ENCODE results near the gene LHFPL4. TPM values are rescaled to one million over a fixed set of nuclear protein-coding genes. Genes with fewer than 3 reads are reported as not detected.

Gene LHFPL4
- total and polyA plus RNA-seq, 2 of the 8 experiments (the other 6 are each of a cell fraction or from before 2014, with no cell fraction given) = 5.0 to 16.9 TPM

DNA sequence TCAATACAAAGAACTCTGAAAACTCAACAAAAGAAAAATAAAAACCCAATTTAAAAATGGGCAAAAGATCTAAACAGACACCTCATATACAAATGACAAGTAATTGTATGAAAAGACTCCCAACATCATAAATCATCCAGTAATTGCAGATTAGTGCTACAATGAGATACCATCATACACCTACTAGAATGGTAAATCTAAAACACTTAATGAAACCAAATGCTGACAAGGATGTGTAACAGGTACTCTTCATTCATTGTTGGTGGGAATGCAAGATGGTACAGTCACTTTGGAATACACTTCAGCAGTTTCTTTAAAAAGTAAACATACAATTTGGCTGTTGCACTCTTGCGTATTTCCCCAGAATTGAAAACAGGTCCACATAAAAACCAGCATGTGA, 68.4 kb downstream of the LHFPL4 start:
- CTCF ChIA-PET (ENCODE audit: partially characterized antibody) = interaction anchor here (1.0 to 1.4 kb wide), 2 partner anchors 16 to 242 kb away, joined by 3 to 4 read pairs; no protein-coding TSS in a partner anchor

More for the DNA sequence above, 68.4 kb downstream of the LHFPL4 start:
- Histone ChIP-seq H3K27me3 (replicated peaks in 1 of 4; ENCODE audit: control insufficient read depth in 3 of 4, extremely low read depth in 1 of 4, insufficient read depth in 3 of 4, low read length in 3 of 4) (no peaks in the 10 kb centered on the region), H3K79me1 (ENCODE audit: low read depth, low read length) (no peaks in the 10 kb centered on the region), H4K8ac (ENCODE audit: extremely low read depth, insufficient read depth, low read length) (no peak overlapping the region), H2BK120ac (replicated peaks; ENCODE audit: low read depth, low read length) (no peak overlapping the region), H3K4me1 (replicated peaks in 1 of 4; ENCODE audit: control insufficient read depth in 3 of 4, insufficient read depth in 4 of 4, low read length in 3 of 4) (no peaks in the 10 kb centered on the region), H3K23me2 (ENCODE audit: low read depth, low read length) (no peaks in the 10 kb centered on the region), H3K36me3 (ENCODE audit: control insufficient read depth in 2 of 4, insufficient read depth in 4 of 4, low read length in 3 of 4) (peaks cover 0 to 12% (median 9%) of the 10 kb centered on the region in 4 experiments; a peak in 6 of 8 replicates), H2AFZ (ENCODE audit: low read length) (no peak overlapping the region), H3K23ac (ENCODE audit: insufficient read length) (no peak overlapping the region), H4K5ac (ENCODE audit: insufficient read length, low read depth, low read length) (no peak overlapping the region), H3K4ac (replicated peaks; ENCODE audit: insufficient read length, low read depth, low read length) (no peak overlapping the region), H2BK12ac (ENCODE audit: low read depth, low read length) (no peak overlapping the region), H2BK15ac (ENCODE audit: low read length) (no peak overlapping the region), H3K79me2 (ENCODE audit: control insufficient read depth in 1 of 2, insufficient read depth in 2 of 2, low read length in 2 of 2) (no peaks in the 10 kb centered on the region), H3K18ac (ENCODE audit: extremely low read depth, low read length) (no peak overlapping the region), H3K4me2 (ENCODE audit: insufficient read depth in 1 of 2, low read depth in 2 of 2, low read length in 2 of 2) (no peak overlapping the region), H3K9ac (replicated peaks in 1 of 4; ENCODE audit: extremely low read depth in 1 of 4, low read depth in 3 of 4, low read length in 3 of 4) (no peak overlapping the region), H3K56ac (replicated peaks; ENCODE audit: insufficient read length, low read depth, low read length) (no peak overlapping the region), H4K20me1 (replicated peaks in 1 of 2; ENCODE audit: control insufficient read depth in 1 of 2, insufficient read depth in 2 of 2, low read length in 2 of 2) (no peaks in the 10 kb centered on the region), H4K91ac (replicated peaks; ENCODE audit: insufficient read length, low read length) (no peak overlapping the region), H2BK5ac (ENCODE audit: low read depth, low read length) (no peak overlapping the region), H2BK20ac (ENCODE audit: low read length) (no peak overlapping the region), H3K9me3 (ENCODE audit: insufficient read depth in 2 of 2, low read depth in 1 of 2, low read length in 1 of 2) (peaks cover 0 to 4% of the 10 kb centered on the region in 2 experiments; a peak in 1 of 4 replicates), H3K27ac (ENCODE audit: low read depth, low read length) (no peak overlapping the region), H3K14ac (ENCODE audit: insufficient read length) (no peak overlapping the region), H3K4me3 (ENCODE audit: extremely low read depth in 1 of 4, insufficient read depth in 2 of 4, low read depth in 3 of 4, low read length in 4 of 4) (no peak overlapping the region), H2AK5ac (ENCODE audit: low read depth, low read length) (no peak overlapping the region)
- DNase-seq (ENCODE audit: low read depth in 1 of 2, low spot score in 2 of 2) (no peak), FAIRE-seq (no peak)
- TF ChIP-seq GTF2F1 (IDR thresholded peaks at IDR 0.05; ENCODE audit: borderline replicate concordance, low read depth, low read length) = no peak
- TF ChIP-seq RXRA (IDR thresholded peaks at IDR 0.05; ENCODE audit: insufficient read depth, low read depth, low read length) = no peak
- no peak for TF ChIP-seq KDM4A (IDR thresholded peaks at IDR 0.05; ENCODE audit: low read depth, low read length, severe bottlenecking)
- no peak for TF ChIP-seq POLR2AphosphoS5 (IDR thresholded peaks at IDR 0.05; ENCODE audit: low read depth, low read length)
- TF ChIP-seq EGR1 (IDR thresholded peaks at IDR 0.05; ENCODE audit: borderline replicate concordance, low read depth, low read length) = no peak
- no peak for TF ChIP-seq RFX5 (IDR thresholded peaks at IDR 0.05; ENCODE audit: borderline replicate concordance, low read depth, low read length)
- TF ChIP-seq PHF8 (conservative IDR thresholded peaks at IDR 0.05; ENCODE audit: low read depth, low read length) = no peak
- no peak for TF ChIP-seq YY1 (IDR thresholded peaks at IDR 0.05; ENCODE audit: low read depth, low read length)
- no peak for TF ChIP-seq ZNF274 (IDR thresholded peaks at IDR 0.05; ENCODE audit: borderline replicate concordance, extremely low read depth, low read length)
- TF ChIP-seq, protein P1, sequence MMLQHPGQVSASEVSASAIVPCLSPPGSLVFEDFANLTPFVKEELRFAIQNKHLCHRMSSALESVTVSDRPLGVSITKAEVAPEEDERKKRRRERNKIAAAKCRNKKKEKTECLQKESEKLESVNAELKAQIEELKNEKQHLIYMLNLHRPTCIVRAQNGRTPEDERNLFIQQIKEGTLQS (IDR thresholded peaks at IDR 0.05; ENCODE audit: insufficient read depth, low read depth, low read length) = no peak
- POLR2A ChIA-PET (ENCODE audit: partially characterized antibody) = interaction anchor here (0.7 to 1.3 kb wide), 2 partner anchors 14 to 155 kb away, joined by 4 to 6 read pairs; no protein-coding TSS in a partner anchor
- WGBS, 2 experiments (ENCODE audit: extremely low coverage in 1 of 2, insufficient coverage in 1 of 2, insufficient read length in 1 of 2, insufficient replicate concordance in 2 of 2, low coverage in 1 of 2, low lambda C conversion rate in 2 of 2, missing lambda C conversion rate in 1 of 2) = 94% methylated on average over 1 of the region's 1 CpG; no CpG with 5 or more reads in 1 of the 2 experiments

All from H1 (cell line).